Mucosa of descending colon (tissue), 3 donors: Measurements from ENCODE around the gene VAT1L. TPM values are rescaled to one million over a fixed set of nuclear protein-coding genes. Genes with fewer than 3 reads are reported as not detected.

Source experiments
- ATAC-seq: fragments of 200-7000 bp; cut with Tn5 transposase; one replicate; pipeline ENCODE4 v1.9.1; 2020; ENCODE audit warnings: mild to moderate bottlenecking, moderate library complexity
- DNase-seq, 3 donors: peaks; one replicate each; pipeline ENCODE4 v3.0.0-alpha.2; 2020
- H3K36me3 ChIP-seq: fragments of 200-600 bp; one replicate; pipeline ENCODE4 v1.8.0; 2021; ENCODE audit warnings: low read depth, mild to moderate bottlenecking
- H3K4me1 ChIP-seq: fragments of 200-600 bp; one replicate; pipeline ENCODE4 v1.8.0; 2021; ENCODE audit warnings: low read depth, mild to moderate bottlenecking
- H3K4me3 ChIP-seq: fragments of 200-600 bp; one replicate; pipeline ENCODE4 v1.8.0; 2021; ENCODE audit warnings: mild to moderate bottlenecking
- H3K9me3 ChIP-seq: fragments of 200-600 bp; one replicate; pipeline ENCODE4 v1.8.0; 2021; ENCODE audit warnings: mild to moderate bottlenecking
- CTCF ChIP-seq: fragments of 200-600 bp; IDR thresholded peaks from one replicate; pipeline ENCODE4 v1.8.0; 2022; ENCODE audit warnings: antibody characterized with exemption, mild to moderate bottlenecking
- intact Hi-C, 2 donors: fragments of 100-400 bp; cut with DNase I in 1 of 2; cut with micrococcal nuclease in 1 of 2; formaldehyde crosslinking; loops; one replicate each; pipeline versions ENCODE4 v1.11.0 to v1.11.1; 2022; cut with DNase I, micrococcal nuclease
- total RNA-seq, 3 donors: library from RNA; stranded (reverse); fragmentation: NEBNext Ultra II Directional in 2 of 3; extraction: Animal tissue kit (Norgen Biotek cat#: 25700) in 2 of 3; gene quantifications; one replicate each; pipeline versions ENCODE4 v1.2.1 to v1.2.4, GENCODE V29; 2021 to 2023
- donor health status: DM: no; HTN: no; CAD: no; lungs with moderate emphysema.
- donor health status: DM: no; HTN: no; CAD: no.
- donor health status: DM: no; HTN: yes; CAD: no.

VAT1L gene
- total RNA-seq, 3 donors from 2014 or later: 0.84 to 8.7 (median 0.84) TPM

DNA sequence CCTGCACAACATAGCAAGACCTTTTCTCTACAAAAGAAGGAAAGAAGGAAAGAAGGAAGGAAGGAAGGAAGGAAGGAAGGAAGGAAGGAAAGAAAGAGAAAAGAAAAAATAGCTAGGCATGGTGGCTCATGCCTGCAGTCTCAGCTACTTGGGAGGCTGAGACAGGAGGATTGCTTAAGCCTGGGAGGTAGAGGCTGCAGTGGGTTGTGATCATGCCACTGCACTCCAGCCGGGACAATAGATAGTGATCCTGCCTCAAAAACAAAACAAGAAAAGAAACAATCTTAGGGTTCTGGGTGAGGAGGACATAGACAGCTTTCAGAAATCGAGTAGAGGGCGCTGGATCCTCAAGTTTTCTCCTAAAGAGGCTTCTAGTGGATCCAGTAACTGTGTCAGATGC lies 174.3 kb downstream of the VAT1L start:
- intact Hi-C loops: no loop called here

GRCh38 chr16:77963185-77964044 lies 175.1 kb downstream of the VAT1L start:
- H3K4me3 ChIP-seq: no peak overlapping the region
- H3K9me3 ChIP-seq: no peaks in the 10 kb centered on the region
- DNase-seq (no peak), ATAC-seq (no peak)
- H3K36me3 ChIP-seq: no peaks in the 10 kb centered on the region
- intact Hi-C loops: no loop called here
- no peaks in the 10 kb centered on the region for H3K4me1 ChIP-seq
- no peak for TF ChIP-seq CTCF

More for the DNA sequence above, 174.3 kb downstream of the VAT1L start:
- ATAC-seq: no peak
- Histone ChIP-seq H3K9me3 (no peaks in the 10 kb centered on the region), H3K4me1 (no peaks in the 10 kb centered on the region), H3K36me3 (no peaks in the 10 kb centered on the region), H3K4me3 (no peak overlapping the region)
- DNase-seq: no peak
- TF ChIP-seq CTCF: no peak

GRCh38 chr16:77965346-77965745 lies 177.0 kb downstream of the VAT1L start:
- no peaks in the 10 kb centered on the region for H3K9me3 ChIP-seq
- DNase-seq (no peak), ATAC-seq (no peak)
- no peak overlapping the region for H3K4me3 ChIP-seq
- no peak for TF ChIP-seq CTCF
- H3K36me3 ChIP-seq: no peaks in the 10 kb centered on the region
- no peaks in the 10 kb centered on the region for H3K4me1 ChIP-seq
- intact Hi-C loops: no loop called here

GRCh38 chr16:77967054-77967904 lies 178.9 kb downstream of the VAT1L start:
- DNase-seq: no peak
- Histone ChIP-seq H3K9me3 (no peaks in the 10 kb centered on the region), H3K4me3 (no peak overlapping the region), H3K4me1 (no peaks in the 10 kb centered on the region), H3K36me3 (no peaks in the 10 kb centered on the region)
- no peak for TF ChIP-seq CTCF
- intact Hi-C loops: no loop called here
- no peak for ATAC-seq

- ATAC-seq (no peak), DNase-seq (no peak)
- H3K4me1 ChIP-seq: no peaks in the 10 kb centered on the region
- no peaks in the 10 kb centered on the region for H3K36me3 ChIP-seq
- no peak for TF ChIP-seq CTCF
- intact Hi-C loops: loop anchor here in 1 of 2 donors (2.0 kb wide), 1 partner anchor 295 kb away; no protein-coding TSS in a partner anchor
- H3K4me3 ChIP-seq: no peak overlapping the region
- H3K9me3 ChIP-seq: no peaks in the 10 kb centered on the region
These were observed 181.5 kb downstream of the VAT1L start for GRCh38 chr16:77969861-77970260.
